HG03571 (cell line): Measurements from ENCODE around the gene PPM1H.

ENCODE experiments used
- ATAC-seq: cut with Tn5 transposase; IDR thresholded peaks from one replicate; pipeline ENCODE4 v1.9.1; 2021; ENCODE audit not compliant: unreplicated experiment

The PPM1H gene

GRCh38 chr12:62627181-62627580, 307.8 kb downstream of the PPM1H start:
- ATAC-seq = no peak

GRCh38 chr12:62625228-62625627, 309.7 kb downstream of the PPM1H start:
- no peak for ATAC-seq

- ATAC-seq = no peak
Measured at GRCh38 chr12:62622177-62622576, 312.8 kb downstream of the PPM1H start.

GRCh38 chr12:62621101-62621638, 313.8 kb downstream of the PPM1H start:
- no peak for ATAC-seq

GRCh38 chr12:62618930-62619329, 316.0 kb downstream of the PPM1H start:
- ATAC-seq = no peak

- no peak for ATAC-seq
Measured at GRCh38 chr12:62618319-62618718, 316.6 kb downstream of the PPM1H start.

- no peak for ATAC-seq
Measured at GRCh38 chr12:62613081-62613480, 321.9 kb downstream of the PPM1H start.

GRCh38 chr12:62606654-62607053, 328.3 kb downstream of the PPM1H start:
- no peak for ATAC-seq

GRCh38 chr12:62605981-62606380, 329.0 kb downstream of the PPM1H start:
- no peak for ATAC-seq

- ATAC-seq = no peak
Measured at GRCh38 chr12:62604871-62605270, 330.1 kb downstream of the PPM1H start.

- no peak for ATAC-seq
Measured at GRCh38 chr12:62604373-62604772, 330.6 kb downstream of the PPM1H start.

GRCh38 chr12:62603811-62604098, 331.2 kb downstream of the PPM1H start:
- no peak for ATAC-seq

- ATAC-seq = peak; percentile 66
Measured at GRCh38 chr12:62603061-62603810, 331.7 kb downstream of the PPM1H start.

- peak; percentile 69 for ATAC-seq
Measured at GRCh38 chr12:62602255-62603060, 332.5 kb downstream of the PPM1H start.

- no peak for ATAC-seq
Measured at GRCh38 chr12:62601765-62602164, 333.2 kb downstream of the PPM1H start.

GRCh38 chr12:62599854-62600437, 335.0 kb downstream of the PPM1H start:
- no peak for ATAC-seq

- no peak for ATAC-seq
Measured at GRCh38 chr12:62598846-62599245, 336.1 kb downstream of the PPM1H start.

- ATAC-seq = no peak
Measured at GRCh38 chr12:62597253-62597652, 337.7 kb downstream of the PPM1H start.
